HG03457 (cell line): Measurements from ENCODE around the gene MLN.

Experiments used
- ATAC-seq: cut with Tn5 transposase; IDR thresholded peaks from one replicate; pipeline ENCODE4 v1.9.1; 2021; ENCODE audit warnings: moderate number of reproducible peaks; ENCODE audit not compliant: unreplicated experiment

Gene MLN

GRCh38 chr6:33803571-33804053, at the start of gene MLN:
MLN (minus strand) TSS chr6:33804003; CDS start chr6:33801163, 2,840 bp downstream.
- ATAC-seq: no peak

- ATAC-seq: no peak
Measured at GRCh38 chr6:33853026-33853425, 49.2 kb upstream of the MLN start.

GRCh38 chr6:33851959-33852358, 48.2 kb upstream of the MLN start:
- no peak for ATAC-seq

GRCh38 chr6:33850869-33851541, 47.2 kb upstream of the MLN start:
- ATAC-seq: no peak

GRCh38 chr6:33850296-33850695, 46.5 kb upstream of the MLN start:
- no peak for ATAC-seq

- no peak for ATAC-seq
Measured at GRCh38 chr6:33849500-33850075, 45.8 kb upstream of the MLN start.

GRCh38 chr6:33848484-33848883, 44.7 kb upstream of the MLN start:
- ATAC-seq: no peak

- ATAC-seq: no peak
Measured at GRCh38 chr6:33847867-33848266, 44.1 kb upstream of the MLN start.

- ATAC-seq: no peak
Measured at GRCh38 chr6:33847078-33847477, 43.3 kb upstream of the MLN start.

GRCh38 chr6:33846226-33846625, 42.4 kb upstream of the MLN start:
- no peak for ATAC-seq

- no peak for ATAC-seq
Measured at GRCh38 chr6:33845031-33845745, 41.4 kb upstream of the MLN start.

- no peak for ATAC-seq
Measured at GRCh38 chr6:33843131-33844121, 39.6 kb upstream of the MLN start.

- ATAC-seq: no peak
Measured at GRCh38 chr6:33841868-33842267, 38.1 kb upstream of the MLN start.

GRCh38 chr6:33841070-33841469, 37.3 kb upstream of the MLN start:
- ATAC-seq: no peak

- no peak for ATAC-seq
Measured at GRCh38 chr6:33840048-33840926, 36.5 kb upstream of the MLN start.

GRCh38 chr6:33839399-33840047, 35.7 kb upstream of the MLN start:
- no peak for ATAC-seq

- ATAC-seq: no peak
Measured at GRCh38 chr6:33838983-33839382, 35.2 kb upstream of the MLN start.

- ATAC-seq: no peak
Measured at GRCh38 chr6:33837971-33838665, 34.3 kb upstream of the MLN start.
